ENCODE measurements around the gene LRP5.

- no peak for TF ChIP-seq CTCF (IDR thresholded peaks at IDR 0.05)
- TF ChIP-seq POLR2AphosphoS5 (IDR thresholded peaks at IDR 0.05), result no peak
- TF ChIP-seq POLR2A (IDR thresholded peaks at IDR 0.05), result no peak
Observed at GRCh38 chr11:68295940-68296339, 16.5 kb upstream of the LRP5 start.
